Measurements from ENCODE around the gene ZNG1A.
"Not testable (repeated sequence)": the region's sequence is repeated elsewhere in the genome, so short reads cannot be mapped to it uniquely, and the experiment has no call there.

Gene ZNG1A

DNA sequence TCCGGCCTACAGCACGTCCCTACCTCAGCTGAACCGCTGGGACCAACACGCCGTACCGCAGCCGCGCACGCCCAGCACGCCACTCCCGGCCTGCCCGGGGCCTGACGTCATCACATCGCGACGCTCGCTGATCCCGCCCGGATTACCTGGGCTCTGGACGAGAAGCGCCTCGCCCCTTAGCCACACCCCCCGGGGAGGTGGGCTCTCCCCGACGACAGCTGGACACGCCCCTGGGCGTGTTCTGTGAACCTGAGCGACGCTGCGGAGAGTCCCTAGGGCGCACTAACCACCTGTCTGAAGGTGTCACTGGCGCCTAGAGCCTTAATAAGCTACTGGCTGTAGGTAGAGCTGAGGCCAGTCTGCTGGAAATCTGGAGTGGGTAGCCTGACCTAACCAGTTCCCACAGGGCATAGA, at the start of gene ZNG1A:
Gene ZNG1A (minus strand): TSS at position 87 of the 414 bp plus-strand sequence. CDS start 87 bp downstream, outside the sequence.
- not testable (repeated sequence) for H3K9me3 ChIP-seq (ENCODE audit: control insufficient read depth, insufficient read depth, low read length); H3K4me1 ChIP-seq (ENCODE audit: control insufficient read depth, insufficient read depth, low read length); H3K9ac ChIP-seq (ENCODE audit: low read depth, low read length); H3K27me3 ChIP-seq (ENCODE audit: control insufficient read depth, insufficient read depth, low read length); H3K36me3 ChIP-seq (ENCODE audit: control insufficient read depth, insufficient read depth, low read length); H3K27ac ChIP-seq (ENCODE audit: low read depth, low read length)
- peak within 1 kb of the TSS; percentile 51 for H3K4me3 ChIP-seq (ENCODE audit: low read depth, low read length)

DNA sequence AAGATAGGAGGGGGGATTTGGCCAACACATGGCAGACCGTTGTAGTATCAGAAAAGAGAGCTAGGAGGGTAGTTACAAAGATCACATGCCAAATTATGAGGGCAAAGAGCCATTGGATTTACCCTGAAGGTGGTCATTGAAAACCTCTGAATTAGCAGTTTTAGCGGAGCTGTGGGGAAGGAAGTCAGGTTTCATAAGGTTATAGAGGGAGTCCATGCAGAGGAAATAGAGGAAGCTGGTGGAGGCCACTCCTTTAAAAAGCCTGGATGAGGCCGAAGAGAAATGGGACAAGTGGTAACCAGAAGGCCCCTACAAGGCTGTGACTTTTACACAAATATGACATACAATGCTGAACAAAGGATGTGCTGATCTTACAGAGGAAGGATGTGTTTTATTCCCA, 49.0 kb upstream of the ZNG1A start:
- Histone ChIP-seq H3K9ac (ENCODE audit: low read depth, low read length) (no peak overlapping the region), H3K4me3 (ENCODE audit: low read depth, low read length) (no peak overlapping the region), H3K27me3 (ENCODE audit: control insufficient read depth, insufficient read depth, low read length) (no peaks in the 10 kb centered on the region), H3K27ac (ENCODE audit: low read depth, low read length) (no peak overlapping the region), H3K36me3 (ENCODE audit: control insufficient read depth, insufficient read depth, low read length) (no peaks in the 10 kb centered on the region), H3K4me1 (ENCODE audit: control insufficient read depth, insufficient read depth, low read length) (no peaks in the 10 kb centered on the region), H3K9me3 (ENCODE audit: control insufficient read depth, insufficient read depth, low read length) (no peaks in the 10 kb centered on the region)

DNA sequence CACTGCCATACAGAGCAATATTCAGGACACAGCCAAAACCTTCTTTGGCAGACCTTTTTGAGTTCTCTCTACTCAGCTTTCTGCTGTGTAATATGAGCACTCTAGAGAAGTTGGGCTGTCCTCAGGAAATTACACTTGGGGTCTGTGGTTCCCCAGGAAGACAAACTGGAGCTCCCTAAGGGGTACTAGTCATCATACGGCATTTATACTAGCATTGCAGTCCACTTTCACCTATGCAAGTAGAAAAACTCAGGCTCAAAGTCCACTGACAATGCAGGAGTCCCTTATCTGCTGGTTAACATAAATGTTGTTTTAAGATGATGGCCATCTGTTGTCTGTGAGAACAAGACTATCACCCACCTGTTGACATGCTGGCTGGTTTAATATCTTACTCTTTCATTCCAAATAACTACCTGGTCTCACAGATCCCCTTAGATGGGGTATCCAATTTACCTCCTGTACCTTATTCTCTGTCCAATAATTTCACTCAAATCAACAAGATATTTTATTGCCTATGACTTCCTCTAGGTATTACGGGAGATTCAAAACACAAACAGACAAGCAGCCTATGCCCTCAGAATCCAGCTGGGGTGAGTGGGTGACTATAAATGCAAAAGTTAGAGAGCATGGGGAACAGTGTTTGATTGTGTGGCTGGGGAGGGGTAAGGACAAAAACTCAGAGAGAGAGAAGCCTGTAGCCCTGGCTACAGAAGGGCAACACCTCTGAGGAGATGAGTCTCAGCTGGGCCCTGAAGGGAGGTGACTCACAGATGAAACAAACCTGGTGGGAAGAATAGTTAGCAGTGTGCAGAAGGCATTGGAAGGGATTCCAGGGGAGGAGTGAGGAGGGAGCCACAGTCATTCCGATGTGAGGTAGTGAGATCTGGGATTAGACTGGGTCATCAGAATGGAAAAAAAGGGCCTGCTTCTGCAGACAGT, 46.0 kb upstream of the ZNG1A start:
- Histone ChIP-seq H3K36me3 (ENCODE audit: control insufficient read depth, insufficient read depth, low read length) (no peaks in the 10 kb centered on the region), H3K27ac (ENCODE audit: low read depth, low read length) (peak overlapping the region; percentile 54), H3K9ac (ENCODE audit: low read depth, low read length) (no peak overlapping the region), H3K27me3 (ENCODE audit: control insufficient read depth, insufficient read depth, low read length) (no peaks in the 10 kb centered on the region), H3K9me3 (ENCODE audit: control insufficient read depth, insufficient read depth, low read length) (no peaks in the 10 kb centered on the region), H3K4me3 (ENCODE audit: low read depth, low read length) (no peak overlapping the region), H3K4me1 (ENCODE audit: control insufficient read depth, insufficient read depth, low read length) (no peaks in the 10 kb centered on the region)

DNA sequence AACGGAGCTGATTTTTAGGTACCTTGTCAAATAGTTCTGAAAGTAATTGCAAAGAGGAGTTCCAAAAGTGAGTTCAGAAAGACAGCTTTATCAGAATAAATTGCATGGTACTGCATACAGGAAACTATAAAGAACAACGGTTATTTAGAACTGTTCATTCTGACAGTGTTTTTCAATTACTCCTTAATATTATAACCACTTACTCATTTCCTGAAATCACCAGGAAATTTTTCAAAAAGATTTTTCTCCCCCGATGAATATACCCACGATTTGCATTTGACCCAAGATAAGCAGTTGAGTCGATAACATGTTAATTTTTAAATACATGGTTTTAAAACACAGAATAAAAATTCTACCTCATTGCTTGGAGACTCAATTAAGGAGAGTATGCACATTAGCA, 45.2 kb upstream of the ZNG1A start:
- Histone ChIP-seq H3K9ac (ENCODE audit: low read depth, low read length) (no peak overlapping the region), H3K27ac (ENCODE audit: low read depth, low read length) (peak overlapping the region; percentile 39), H3K27me3 (ENCODE audit: control insufficient read depth, insufficient read depth, low read length) (no peaks in the 10 kb centered on the region), H3K4me1 (ENCODE audit: control insufficient read depth, insufficient read depth, low read length) (no peaks in the 10 kb centered on the region), H3K9me3 (ENCODE audit: control insufficient read depth, insufficient read depth, low read length) (no peaks in the 10 kb centered on the region), H3K36me3 (ENCODE audit: control insufficient read depth, insufficient read depth, low read length) (no peaks in the 10 kb centered on the region), H3K4me3 (ENCODE audit: low read depth, low read length) (no peak overlapping the region)

DNA sequence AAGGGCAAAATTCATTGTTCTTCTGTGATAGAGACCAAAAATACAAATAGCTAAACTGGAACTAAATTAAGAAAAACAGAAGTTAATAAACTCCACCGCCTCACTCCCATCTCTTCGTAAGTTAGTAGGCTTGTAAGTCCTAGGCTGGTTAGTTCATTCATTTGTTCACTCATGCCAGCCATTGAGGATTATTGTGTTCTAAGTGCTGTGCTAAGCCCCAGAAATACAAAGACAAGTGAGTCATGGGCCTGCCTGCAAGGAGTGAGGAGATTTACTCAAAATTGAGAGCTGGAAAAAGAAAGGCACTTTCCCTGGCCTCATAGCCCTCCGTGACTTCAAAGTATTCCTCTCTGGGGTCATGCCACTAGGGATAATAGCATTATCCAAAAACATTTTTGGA, 44.3 kb upstream of the ZNG1A start:
- no peaks in the 10 kb centered on the region for H3K4me1 ChIP-seq (ENCODE audit: control insufficient read depth, insufficient read depth, low read length)
- no peaks in the 10 kb centered on the region for H3K9me3 ChIP-seq (ENCODE audit: control insufficient read depth, insufficient read depth, low read length)
- H3K27me3 ChIP-seq (ENCODE audit: control insufficient read depth, insufficient read depth, low read length): no peaks in the 10 kb centered on the region
- H3K9ac ChIP-seq (ENCODE audit: low read depth, low read length): no peak overlapping the region
- no peak overlapping the region for H3K4me3 ChIP-seq (ENCODE audit: low read depth, low read length)
- peak overlapping the region; percentile 30 for H3K27ac ChIP-seq (ENCODE audit: low read depth, low read length)
- no peaks in the 10 kb centered on the region for H3K36me3 ChIP-seq (ENCODE audit: control insufficient read depth, insufficient read depth, low read length)

DNA sequence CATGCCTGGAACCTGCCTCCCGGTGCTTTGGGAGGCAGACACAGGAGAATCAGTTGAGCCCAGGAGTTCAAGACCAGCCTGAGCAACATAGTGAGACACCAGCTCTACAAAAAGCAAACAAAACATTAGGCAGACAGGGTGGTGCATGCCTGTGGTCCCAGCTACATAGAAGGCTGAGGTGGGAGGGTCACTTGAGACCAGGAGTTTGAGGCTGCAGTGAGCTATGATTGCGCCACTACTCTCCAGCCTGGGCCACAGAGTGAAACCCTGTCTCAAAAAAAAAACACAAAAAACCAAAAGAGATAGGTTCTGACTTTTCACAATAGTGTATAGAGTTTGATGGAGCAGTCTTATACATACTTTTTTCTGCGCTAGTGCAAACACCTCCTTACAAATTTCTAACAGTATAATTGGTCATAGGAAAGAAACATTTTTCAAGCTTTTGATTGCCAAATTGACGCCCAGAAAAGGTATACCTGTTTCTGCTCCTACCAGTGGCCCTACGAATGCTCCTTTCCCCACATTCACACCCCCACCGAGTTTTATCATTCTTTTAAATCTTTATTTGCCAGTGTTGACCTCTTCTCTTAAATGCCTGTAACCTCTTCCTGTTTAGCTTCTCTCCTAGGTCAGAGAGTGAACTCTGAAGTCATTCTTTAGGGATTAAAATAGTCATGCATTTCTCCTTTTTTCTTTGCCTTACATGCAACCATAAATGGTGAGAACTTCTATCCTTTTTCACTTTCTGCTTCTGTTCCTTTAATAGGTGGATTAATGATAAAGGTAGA, 43.3 kb upstream of the ZNG1A start:
- Histone ChIP-seq H3K4me1 (ENCODE audit: control insufficient read depth, insufficient read depth, low read length) (0 out of 2 replicates have a peak, but pooled peaks cover 2% of the 10 kb centered on the region), H3K36me3 (ENCODE audit: control insufficient read depth, insufficient read depth, low read length) (no peaks in the 10 kb centered on the region), H3K9ac (ENCODE audit: low read depth, low read length) (no peak overlapping the region), H3K27ac (ENCODE audit: low read depth, low read length) (peak overlapping the region; percentile 30), H3K4me3 (ENCODE audit: low read depth, low read length) (no peak overlapping the region), H3K27me3 (ENCODE audit: control insufficient read depth, insufficient read depth, low read length) (peaks cover 2% of the 10 kb centered on the region), H3K9me3 (ENCODE audit: control insufficient read depth, insufficient read depth, low read length) (no peaks in the 10 kb centered on the region)

DNA sequence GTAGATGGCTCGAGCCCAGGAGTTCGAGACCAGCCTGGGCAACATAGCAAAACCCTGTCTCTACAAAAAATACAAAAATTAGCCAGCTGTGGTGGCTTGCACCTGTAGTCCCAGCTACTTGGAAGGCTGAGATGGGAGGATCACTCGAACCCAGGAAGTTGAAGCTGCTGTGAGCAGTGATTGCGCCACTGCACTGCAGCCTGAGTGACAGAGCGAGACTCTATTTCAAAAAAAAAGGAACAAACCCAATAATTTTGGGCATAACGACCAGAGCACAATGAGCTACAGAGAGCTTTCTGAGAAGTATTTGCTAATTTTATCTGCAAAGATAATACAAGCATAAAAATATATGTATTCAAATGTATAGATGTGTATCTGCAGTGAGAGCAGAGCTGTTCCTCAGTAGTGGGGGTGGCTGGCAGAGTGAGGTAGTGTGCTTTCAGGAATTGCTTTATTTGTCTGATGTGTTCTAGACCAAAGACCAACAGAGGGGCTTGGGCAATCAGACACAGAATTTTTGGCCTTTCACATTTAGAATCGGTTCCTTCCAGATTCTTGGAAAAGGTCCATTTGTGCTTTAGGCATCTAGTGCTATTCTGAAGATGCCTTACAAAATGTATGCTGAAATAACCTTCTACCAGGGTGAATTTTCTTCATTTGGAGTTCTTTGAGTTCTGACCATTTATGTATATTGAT, 41.0 kb upstream of the ZNG1A start:
- H3K36me3 ChIP-seq (ENCODE audit: control insufficient read depth, insufficient read depth, low read length): no peaks in the 10 kb centered on the region
- H3K27me3 ChIP-seq (ENCODE audit: control insufficient read depth, insufficient read depth, low read length): peaks cover 23% of the 10 kb centered on the region
- H3K9me3 ChIP-seq (ENCODE audit: control insufficient read depth, insufficient read depth, low read length): no peaks in the 10 kb centered on the region
- no peak overlapping the region for H3K9ac ChIP-seq (ENCODE audit: low read depth, low read length)
- 0 out of 2 replicates have a peak, but pooled peaks cover 11% of the 10 kb centered on the region for H3K4me1 ChIP-seq (ENCODE audit: control insufficient read depth, insufficient read depth, low read length)
- no peak overlapping the region for H3K27ac ChIP-seq (ENCODE audit: low read depth, low read length)
- no peak overlapping the region for H3K4me3 ChIP-seq (ENCODE audit: low read depth, low read length)

DNA sequence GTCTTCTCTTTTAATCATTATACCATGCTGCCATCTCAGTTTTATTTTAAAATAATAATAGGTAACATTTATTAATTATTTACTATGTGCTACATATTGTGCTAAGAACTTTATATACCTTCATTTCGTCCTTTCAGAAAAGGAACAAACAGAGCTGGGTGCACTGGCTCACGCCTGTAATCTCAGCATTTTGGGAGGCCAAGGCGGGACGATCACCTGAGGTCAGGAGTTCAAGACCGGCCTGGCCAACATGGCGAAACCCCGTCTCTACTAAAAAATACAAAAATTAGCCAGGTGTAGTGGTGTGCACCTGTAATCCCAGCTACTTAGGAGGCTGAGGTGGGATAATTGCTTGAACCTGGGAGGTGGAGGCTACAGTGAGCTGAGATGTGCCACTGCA, 40.2 kb upstream of the ZNG1A start:
- H3K27ac ChIP-seq (ENCODE audit: low read depth, low read length); H3K36me3 ChIP-seq (ENCODE audit: control insufficient read depth, insufficient read depth, low read length); H3K4me3 ChIP-seq (ENCODE audit: low read depth, low read length); H3K9ac ChIP-seq (ENCODE audit: low read depth, low read length); H3K9me3 ChIP-seq (ENCODE audit: control insufficient read depth, insufficient read depth, low read length): not testable (repeated sequence)
- H3K4me1 ChIP-seq (ENCODE audit: control insufficient read depth, insufficient read depth, low read length): 0 out of 2 replicates have a peak, but pooled peaks cover 11% of the 10 kb centered on the region
- peaks cover 28% of the 10 kb centered on the region for H3K27me3 ChIP-seq (ENCODE audit: control insufficient read depth, insufficient read depth, low read length)

DNA sequence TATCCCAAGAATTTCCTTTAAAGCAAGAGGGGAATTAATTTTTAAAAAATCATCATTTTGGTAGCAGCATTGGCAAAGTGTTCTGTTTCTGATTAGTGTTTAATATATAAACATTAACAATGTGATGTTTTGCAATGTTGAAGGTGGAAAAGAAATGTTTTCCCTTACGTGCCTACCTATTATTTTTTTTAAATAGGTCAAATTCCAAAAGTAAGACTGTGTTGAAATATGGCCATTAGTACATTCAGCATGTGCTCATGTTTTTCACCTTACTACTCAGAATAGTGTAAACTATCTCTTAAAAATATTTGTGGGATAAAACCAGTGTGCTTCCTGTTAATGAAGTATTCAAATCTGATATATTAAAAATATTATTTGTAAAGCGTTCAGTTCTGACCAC, 39.1 kb upstream of the ZNG1A start:
- Histone ChIP-seq H3K36me3 (ENCODE audit: control insufficient read depth, insufficient read depth, low read length) (no peaks in the 10 kb centered on the region), H3K27me3 (ENCODE audit: control insufficient read depth, insufficient read depth, low read length) (peaks cover 39% of the 10 kb centered on the region), H3K27ac (ENCODE audit: low read depth, low read length) (no peak overlapping the region), H3K4me1 (ENCODE audit: control insufficient read depth, insufficient read depth, low read length) (0 out of 2 replicates have a peak, but pooled peaks cover 11% of the 10 kb centered on the region), H3K4me3 (ENCODE audit: low read depth, low read length) (no peak overlapping the region), H3K9ac (ENCODE audit: low read depth, low read length) (no peak overlapping the region), H3K9me3 (ENCODE audit: control insufficient read depth, insufficient read depth, low read length) (no peaks in the 10 kb centered on the region)

DNA sequence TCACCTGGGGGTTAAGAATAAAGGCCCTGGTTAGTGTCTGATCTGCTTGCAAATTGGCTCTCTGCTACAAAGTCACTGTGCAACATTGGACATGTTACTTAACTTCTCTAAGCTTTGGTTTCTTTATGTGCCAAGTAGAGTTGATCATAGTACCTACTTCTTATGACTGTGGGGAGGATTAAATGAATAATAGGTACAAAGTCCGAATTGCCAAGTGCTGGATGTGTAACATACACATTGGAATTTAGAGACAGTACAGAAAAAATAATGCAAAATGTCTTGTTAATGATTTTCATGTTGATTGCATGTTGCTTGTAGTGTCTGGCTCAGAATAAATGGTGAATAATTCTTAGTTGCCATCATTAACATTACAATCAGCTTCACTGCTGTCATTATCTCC, 38.0 kb upstream of the ZNG1A start:
- H3K27me3 ChIP-seq (ENCODE audit: control insufficient read depth, insufficient read depth, low read length): peaks cover 47% of the 10 kb centered on the region
- H3K4me1 ChIP-seq (ENCODE audit: control insufficient read depth, insufficient read depth, low read length): 0 out of 2 replicates have a peak, but pooled peaks cover 11% of the 10 kb centered on the region
- H3K27ac ChIP-seq (ENCODE audit: low read depth, low read length): no peak overlapping the region
- no peak overlapping the region for H3K4me3 ChIP-seq (ENCODE audit: low read depth, low read length)
- H3K9ac ChIP-seq (ENCODE audit: low read depth, low read length): no peak overlapping the region
- H3K36me3 ChIP-seq (ENCODE audit: control insufficient read depth, insufficient read depth, low read length): no peaks in the 10 kb centered on the region
- H3K9me3 ChIP-seq (ENCODE audit: control insufficient read depth, insufficient read depth, low read length): no peaks in the 10 kb centered on the region
